ENCODE measurements around the gene ABO. TPM values are rescaled to one million over a fixed set of nuclear protein-coding genes. Genes with fewer than 3 reads are reported as not detected.
"Not testable (repeated sequence)": the region's sequence is repeated elsewhere in the genome, so short reads cannot be mapped to it uniquely, and the experiment has no call there.

The ABO gene
- total RNA-seq, 4 donors from 2014 or later: 2.6 to 17.9 (median 7.9) TPM

GRCh38 chr9:133210609-133211008, 64.4 kb downstream of the ABO start:
- Histone ChIP-seq H3K36me3 (no peaks in the 10 kb centered on the region), H3K27me3 (peaks cover 30% of the 10 kb centered on the region), H3K4me3 (no peak overlapping the region), H3K4me1 (no peaks in the 10 kb centered on the region), H3K9me3 (no peaks in the 10 kb centered on the region), H3K27ac (no peak overlapping the region)
- TF ChIP-seq EP300 (IDR thresholded peaks at IDR 0.05) (no peak), POLR2AphosphoS5 (IDR thresholded peaks at IDR 0.05) (no peak), CTCF (IDR thresholded peaks at IDR 0.05) (no peak), POLR2A (IDR thresholded peaks at IDR 0.05) (no peak)
- 82% methylated on average over 7 of the region's 7 CpGs for WGBS
- no peak for DNase-seq (ENCODE audit: low spot score in 2 of 2)

GRCh38 chr9:133210202-133210532, 64.8 kb downstream of the ABO start:
- peak in 1 of 2 donors; percentile 71 for DNase-seq (ENCODE audit: low spot score in 2 of 2)
- Histone ChIP-seq H3K36me3 (no peaks in the 10 kb centered on the region), H3K4me1 (no peaks in the 10 kb centered on the region), H3K9me3 (no peaks in the 10 kb centered on the region), H3K4me3 (no peak overlapping the region), H3K27me3 (peaks cover 30% of the 10 kb centered on the region), H3K27ac (no peak overlapping the region)
- TF ChIP-seq POLR2AphosphoS5 (IDR thresholded peaks at IDR 0.05) (no peak), EP300 (IDR thresholded peaks at IDR 0.05) (no peak), CTCF (IDR thresholded peaks at IDR 0.05) (no peak), POLR2A (IDR thresholded peaks at IDR 0.05) (no peak)
- WGBS: 54% methylated on average over 7 of the region's 7 CpGs

GRCh38 chr9:133209327-133210201, 65.4 kb downstream of the ABO start:
- H3K36me3 ChIP-seq, H3K4me1 ChIP-seq, H3K4me3 ChIP-seq, H3K9me3 ChIP-seq, H3K27ac ChIP-seq: not testable (repeated sequence)
- peaks cover 32% of the 10 kb centered on the region for H3K27me3 ChIP-seq
- WGBS: 65% methylated on average over 21 of the region's 29 CpGs
- DNase-seq (ENCODE audit: low spot score in 2 of 2): peak in 1 of 2 donors; percentile 76

- H3K36me3 ChIP-seq; DNase-seq (ENCODE audit: low spot score in 2 of 2); H3K27ac ChIP-seq; H3K4me3 ChIP-seq; H3K9me3 ChIP-seq; H3K4me1 ChIP-seq: not testable (repeated sequence)
- no CpG with 5 or more reads among the region's 18 CpGs for WGBS
- H3K27me3 ChIP-seq: peaks cover 36% of the 10 kb centered on the region
Observed at GRCh38 chr9:133208880-133209300, 66.1 kb downstream of the ABO start, which contains the start of gene OBP2B. Gene OBP2B (minus strand): TSS chr9:133209250. CDS start chr9:133209199, 51 bp downstream.

- not testable (repeated sequence) for H3K27ac ChIP-seq; H3K36me3 ChIP-seq; H3K4me3 ChIP-seq; H3K4me1 ChIP-seq; H3K9me3 ChIP-seq; DNase-seq (ENCODE audit: low spot score in 2 of 2)
- H3K27me3 ChIP-seq: peaks cover 36% of the 10 kb centered on the region
- WGBS: 95% methylated on average over 4 of the region's 16 CpGs
Observed at GRCh38 chr9:133208171-133208879, 66.7 kb downstream of the ABO start.

- no peaks in the 10 kb centered on the region for H3K4me1 ChIP-seq
- TF ChIP-seq CTCF (IDR thresholded peaks at IDR 0.05) (no peak), EP300 (IDR thresholded peaks at IDR 0.05) (no peak), POLR2A (IDR thresholded peaks at IDR 0.05) (no peak), POLR2AphosphoS5 (IDR thresholded peaks at IDR 0.05) (no peak)
- H3K36me3 ChIP-seq: no peaks in the 10 kb centered on the region
- 83% methylated on average over 16 of the region's 16 CpGs for WGBS
- peaks cover 30% of the 10 kb centered on the region for H3K27me3 ChIP-seq
- H3K4me3 ChIP-seq: no peak overlapping the region
- no peak overlapping the region for H3K27ac ChIP-seq
- no peaks in the 10 kb centered on the region for H3K9me3 ChIP-seq
- no peak for DNase-seq (ENCODE audit: low spot score in 2 of 2)
Observed at GRCh38 chr9:133207540-133208170, 67.3 kb downstream of the ABO start.

All from suprapubic skin (tissue), 4 donors.